ENCODE measurements around the gene ALB. TPM values are rescaled to one million over a fixed set of nuclear protein-coding genes. Genes with fewer than 3 reads are reported as not detected.
A peak's percentile ranks its signal among the peaks of the same experiment; 100 is the strongest.

ALB gene
- polyA plus RNA-seq, 3 donors = not detected

- TF ChIP-seq CTCF (IDR thresholded peaks at IDR 0.05) = peak; percentile 65
- no peak overlapping the region for H3K4me3 Mint-ChIP-seq
- DNase-seq = no peak
- Histone ChIP-seq H2AFZ (ENCODE audit: insufficient read depth, low read depth, low read length, poor library complexity, severe bottlenecking) (no peak overlapping the region), H3K4me2 (replicated peaks; ENCODE audit: extremely low read depth, low read length, poor library complexity, severe bottlenecking) (no peak overlapping the region), H3K79me2 (ENCODE audit: insufficient read depth, low read length) (no peaks in the 10 kb centered on the region), H3K9ac (ENCODE audit: insufficient read depth, low read length, poor library complexity, severe bottlenecking) (no peak overlapping the region), H4K20me1 (ENCODE audit: insufficient read depth, low read length) (no peaks in the 10 kb centered on the region), H3K4me1 (ENCODE audit: control insufficient read depth in 1 of 2, insufficient read depth in 2 of 2, low read length in 2 of 2) (no peaks in the 10 kb centered on the region), H3K9me3 (replicated peaks in 1 of 2; ENCODE audit: control insufficient read depth in 1 of 2, insufficient read depth in 1 of 2, low read length in 2 of 2) (no peaks in the 10 kb centered on the region), H3K4me3 (replicated peaks in 1 of 3; ENCODE audit: low read depth in 2 of 3, low read length in 3 of 3) (no peak overlapping the region), H3K27me3 (ENCODE audit: control insufficient read depth in 2 of 2, insufficient read depth in 2 of 2, low read length in 2 of 2) (no peaks in the 10 kb centered on the region), H3K27ac (ENCODE audit: low read depth in 1 of 2, low read length in 2 of 2) (no peak overlapping the region), H3K36me3 (replicated peaks in 1 of 2; ENCODE audit: control insufficient read depth in 1 of 2, insufficient read depth in 2 of 2, low read length in 2 of 2) (no peaks in the 10 kb centered on the region)
- H3K4me1 Mint-ChIP-seq = no peaks in the 10 kb centered on the region
- H3K36me3 Mint-ChIP-seq = no peaks in the 10 kb centered on the region
- H3K9me3 Mint-ChIP-seq = no peaks in the 10 kb centered on the region
- intact Hi-C loops (cut with micrococcal nuclease) = no loop called here
- no peak overlapping the region for H3K27ac Mint-ChIP-seq
- 88% methylated on average over 3 of the region's 3 CpGs for WGBS (ENCODE audit: insufficient coverage)
- H3K27me3 Mint-ChIP-seq (ENCODE audit: low read depth in 3 of 3) = peaks cover 0 to 2% (median 0%) of the 10 kb centered on the region in 3 donors
Measured at GRCh38 chr4:73434311-73434710, 30.2 kb downstream of the ALB start.

GRCh38 chr4:73435984-73436383, 31.9 kb downstream of the ALB start, which contains the start of gene AFP:
Gene AFP (plus strand): TSS chr4:73436221. CDS start chr4:73436263, 42 bp downstream.
- Mint-ChIP-seq H3K4me3 (no peak within 1 kb of the TSS), H3K36me3 (no peaks in the 10 kb centered on the region), H3K9me3 (no peaks in the 10 kb centered on the region), H3K27me3 (ENCODE audit: low read depth in 3 of 3) (no peaks in the 10 kb centered on the region), H3K27ac (no peak within 1 kb of the TSS), H3K4me1 (no peaks in the 10 kb centered on the region)
- no peaks in the 10 kb centered on the region for H3K36me3 ChIP-seq (replicated peaks in 1 of 2; ENCODE audit: control insufficient read depth in 1 of 2, insufficient read depth in 2 of 2, low read length in 2 of 2)
- TF ChIP-seq CTCF (IDR thresholded peaks at IDR 0.05) = no peak
- no peak within 1 kb of the TSS for H3K27ac ChIP-seq (ENCODE audit: low read depth in 1 of 2, low read length in 2 of 2)
- no CpG with 5 or more reads among the region's 1 CpG for WGBS (ENCODE audit: insufficient coverage)
- no peak within 1 kb of the TSS for H3K4me3 ChIP-seq (replicated peaks in 1 of 3; ENCODE audit: low read depth in 2 of 3, low read length in 3 of 3)
- H3K9ac ChIP-seq (ENCODE audit: insufficient read depth, low read length, poor library complexity, severe bottlenecking) = no peak within 1 kb of the TSS
- H4K20me1 ChIP-seq (ENCODE audit: insufficient read depth, low read length) = no peaks in the 10 kb centered on the region
- no peak for DNase-seq
- no peaks in the 10 kb centered on the region for H3K79me2 ChIP-seq (ENCODE audit: insufficient read depth, low read length)
- no peaks in the 10 kb centered on the region for H3K27me3 ChIP-seq (ENCODE audit: control insufficient read depth in 2 of 2, insufficient read depth in 2 of 2, low read length in 2 of 2)
- H2AFZ ChIP-seq (ENCODE audit: insufficient read depth, low read depth, low read length, poor library complexity, severe bottlenecking) = no peak within 1 kb of the TSS
- H3K9me3 ChIP-seq (replicated peaks in 1 of 2; ENCODE audit: control insufficient read depth in 1 of 2, insufficient read depth in 1 of 2, low read length in 2 of 2) = no peaks in the 10 kb centered on the region
- no peak within 1 kb of the TSS for H3K4me2 ChIP-seq (replicated peaks; ENCODE audit: extremely low read depth, low read length, poor library complexity, severe bottlenecking)
- no peaks in the 10 kb centered on the region for H3K4me1 ChIP-seq (ENCODE audit: control insufficient read depth in 1 of 2, insufficient read depth in 2 of 2, low read length in 2 of 2)
- intact Hi-C loops (cut with micrococcal nuclease) = no loop called here
